Measurements from ENCODE around the gene FLCN. TPM values are rescaled to one million over a fixed set of nuclear protein-coding genes. Genes with fewer than 3 reads are reported as not detected.
"Not testable (repeated sequence)": the region's sequence is repeated elsewhere in the genome, so short reads cannot be mapped to it uniquely, and the experiment has no call there.

FLCN gene, protein sequence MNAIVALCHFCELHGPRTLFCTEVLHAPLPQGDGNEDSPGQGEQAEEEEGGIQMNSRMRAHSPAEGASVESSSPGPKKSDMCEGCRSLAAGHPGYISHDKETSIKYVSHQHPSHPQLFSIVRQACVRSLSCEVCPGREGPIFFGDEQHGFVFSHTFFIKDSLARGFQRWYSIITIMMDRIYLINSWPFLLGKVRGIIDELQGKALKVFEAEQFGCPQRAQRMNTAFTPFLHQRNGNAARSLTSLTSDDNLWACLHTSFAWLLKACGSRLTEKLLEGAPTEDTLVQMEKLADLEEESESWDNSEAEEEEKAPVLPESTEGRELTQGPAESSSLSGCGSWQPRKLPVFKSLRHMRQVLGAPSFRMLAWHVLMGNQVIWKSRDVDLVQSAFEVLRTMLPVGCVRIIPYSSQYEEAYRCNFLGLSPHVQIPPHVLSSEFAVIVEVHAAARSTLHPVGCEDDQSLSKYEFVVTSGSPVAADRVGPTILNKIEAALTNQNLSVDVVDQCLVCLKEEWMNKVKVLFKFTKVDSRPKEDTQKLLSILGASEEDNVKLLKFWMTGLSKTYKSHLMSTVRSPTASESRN
- total RNA-seq, result 10 to 100 TPM; 21.3 to 22.7 TPM

- Mint-ChIP-seq H3K9me3 (no peaks in the 10 kb centered on the region), H3K27ac (peak within 1 kb of the TSS; percentile 97), H3K4me3 (peak within 1 kb of the TSS; percentile 95), H3K4me1 (peaks cover 36% of the 10 kb centered on the region), H3K27me3 (no peaks in the 10 kb centered on the region), H3K36me3 (no peaks in the 10 kb centered on the region)
- peak; percentile 85 for DNase-seq
Measured at GRCh38 chr17:17237026-17237799, at the start of gene FLCN. TSS of gene FLCN (minus strand) at chr17:17237168. CDS start at chr17:17228137, 9,031 bp downstream.

- Mint-ChIP-seq H3K27ac (no peak overlapping the region), H3K4me3 (no peak overlapping the region), H3K36me3 (no peaks in the 10 kb centered on the region), H3K4me1 (peaks cover 11% of the 10 kb centered on the region), H3K9me3 (no peaks in the 10 kb centered on the region), H3K27me3 (no peaks in the 10 kb centered on the region)
- no peak for DNase-seq
Measured at GRCh38 chr17:17285951-17286350, 49.0 kb upstream of the FLCN start.

GRCh38 chr17:17280613-17281549 lies 43.9 kb upstream of the FLCN start, which contains the start of gene COPS3:
TSS of gene COPS3 (minus strand) at chr17:17281246. CDS start at chr17:17281186, 60 bp downstream.
- DNase-seq, result peak; percentile 98
- peak within 1 kb of the TSS; percentile 91 for H3K4me3 Mint-ChIP-seq
- H3K36me3 Mint-ChIP-seq, result peaks cover 18% of the 10 kb centered on the region
- H3K9me3 Mint-ChIP-seq, result no peaks in the 10 kb centered on the region
- H3K27ac Mint-ChIP-seq, result peak within 1 kb of the TSS; percentile 79
- peaks cover 41% of the 10 kb centered on the region for H3K4me1 Mint-ChIP-seq
- no peaks in the 10 kb centered on the region for H3K27me3 Mint-ChIP-seq

- Mint-ChIP-seq H3K4me1 (peaks cover 41% of the 10 kb centered on the region), H3K27me3 (no peaks in the 10 kb centered on the region), H3K36me3 (peaks cover 21% of the 10 kb centered on the region), H3K9me3 (no peaks in the 10 kb centered on the region), H3K27ac (peak overlapping the region; percentile 79), H3K4me3 (peak overlapping the region; percentile 91)
- DNase-seq, result no peak
Measured at GRCh38 chr17:17279316-17279715, 42.3 kb upstream of the FLCN start.

DNA sequence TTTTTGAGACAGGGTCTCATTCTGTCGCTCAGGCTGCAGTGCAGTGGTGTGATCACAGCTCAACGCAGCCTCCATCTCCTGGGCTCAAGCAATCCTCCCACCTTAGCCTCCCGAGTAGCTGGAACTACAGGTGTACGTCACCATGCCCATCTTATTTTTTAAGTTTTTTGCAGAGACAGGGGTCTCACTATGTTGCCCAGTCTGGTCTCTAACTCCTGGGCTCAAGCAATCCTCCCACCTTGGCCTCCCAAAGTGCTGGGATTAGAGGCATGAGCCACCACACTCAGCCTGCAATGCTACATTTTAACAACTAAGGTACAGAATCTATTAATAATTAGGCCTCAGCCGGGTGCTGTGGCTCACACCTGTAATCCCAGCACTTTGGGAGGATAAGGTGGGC lies 40.5 kb upstream of the FLCN start:
- not testable (repeated sequence) for H3K27ac Mint-ChIP-seq, H3K27me3 Mint-ChIP-seq, H3K4me3 Mint-ChIP-seq, DNase-seq, H3K9me3 Mint-ChIP-seq
- H3K4me1 Mint-ChIP-seq, result peaks cover 41% of the 10 kb centered on the region
- peaks cover 24% of the 10 kb centered on the region for H3K36me3 Mint-ChIP-seq

GRCh38 chr17:17275971-17276370 lies 39.0 kb upstream of the FLCN start:
- DNase-seq, result no peak
- Mint-ChIP-seq H3K27me3 (no peaks in the 10 kb centered on the region), H3K9me3 (no peaks in the 10 kb centered on the region), H3K4me1 (peaks cover 31% of the 10 kb centered on the region), H3K4me3 (no peak overlapping the region), H3K36me3 (peaks cover 24% of the 10 kb centered on the region), H3K27ac (no peak overlapping the region)

GRCh38 chr17:17269926-17270773 lies 33.2 kb upstream of the FLCN start:
- peaks cover 18% of the 10 kb centered on the region for H3K36me3 Mint-ChIP-seq
- no peaks in the 10 kb centered on the region for H3K27me3 Mint-ChIP-seq
- peak; percentile 20 for DNase-seq
- no peak overlapping the region for H3K27ac Mint-ChIP-seq
- no peaks in the 10 kb centered on the region for H3K9me3 Mint-ChIP-seq
- H3K4me1 Mint-ChIP-seq, result no peaks in the 10 kb centered on the region
- H3K4me3 Mint-ChIP-seq, result no peak overlapping the region

DNA sequence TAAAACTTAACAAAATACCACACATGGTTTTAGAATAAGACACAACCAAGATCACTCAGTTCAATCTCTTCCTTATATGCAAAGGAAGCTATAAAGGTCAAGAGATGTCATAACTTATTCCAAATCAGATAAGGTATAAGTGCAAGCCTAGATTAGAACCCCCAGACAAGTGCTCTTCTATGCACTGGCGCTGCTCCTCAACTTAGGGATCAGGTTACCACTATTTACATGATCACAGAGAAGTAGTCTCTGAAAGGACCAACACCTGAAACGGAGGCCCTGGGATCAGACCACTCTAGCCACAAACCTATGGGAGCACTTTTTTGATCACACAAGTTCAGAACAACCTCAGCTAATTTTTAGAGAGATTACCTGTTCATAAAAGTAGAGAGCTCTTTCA lies 27.5 kb upstream of the FLCN start:
- DNase-seq, result no peak
- H3K27ac Mint-ChIP-seq, result no peak overlapping the region
- no peak overlapping the region for H3K4me3 Mint-ChIP-seq
- H3K4me1 Mint-ChIP-seq, result no peaks in the 10 kb centered on the region
- peaks cover 22% of the 10 kb centered on the region for H3K36me3 Mint-ChIP-seq
- H3K9me3 Mint-ChIP-seq, result no peaks in the 10 kb centered on the region
- H3K27me3 Mint-ChIP-seq, result no peaks in the 10 kb centered on the region

DNA sequence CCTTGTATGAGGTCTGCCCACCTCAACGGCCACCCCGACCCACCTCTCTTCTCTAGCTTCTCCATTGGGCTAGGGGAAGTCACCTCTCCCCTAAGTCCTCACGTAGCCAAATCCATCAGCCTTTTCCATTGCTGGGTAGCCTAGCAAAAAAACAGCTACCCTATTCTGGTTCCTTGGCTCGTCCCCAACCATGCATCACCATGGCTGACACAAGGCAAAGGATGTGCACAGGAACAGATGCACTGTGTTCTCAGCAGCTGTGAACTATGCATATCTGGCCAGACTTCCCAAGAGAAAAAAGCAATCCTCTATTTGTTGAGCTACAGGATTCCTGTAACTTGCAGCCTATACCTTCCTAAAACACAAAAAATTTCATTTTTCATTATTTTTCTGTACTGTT lies 22.0 kb upstream of the FLCN start:
- H3K27ac Mint-ChIP-seq, result no peak overlapping the region
- DNase-seq, result no peak
- no peaks in the 10 kb centered on the region for H3K9me3 Mint-ChIP-seq
- H3K36me3 Mint-ChIP-seq, result peaks cover 36% of the 10 kb centered on the region
- no peak overlapping the region for H3K4me3 Mint-ChIP-seq
- no peaks in the 10 kb centered on the region for H3K27me3 Mint-ChIP-seq
- no peaks in the 10 kb centered on the region for H3K4me1 Mint-ChIP-seq

DNA sequence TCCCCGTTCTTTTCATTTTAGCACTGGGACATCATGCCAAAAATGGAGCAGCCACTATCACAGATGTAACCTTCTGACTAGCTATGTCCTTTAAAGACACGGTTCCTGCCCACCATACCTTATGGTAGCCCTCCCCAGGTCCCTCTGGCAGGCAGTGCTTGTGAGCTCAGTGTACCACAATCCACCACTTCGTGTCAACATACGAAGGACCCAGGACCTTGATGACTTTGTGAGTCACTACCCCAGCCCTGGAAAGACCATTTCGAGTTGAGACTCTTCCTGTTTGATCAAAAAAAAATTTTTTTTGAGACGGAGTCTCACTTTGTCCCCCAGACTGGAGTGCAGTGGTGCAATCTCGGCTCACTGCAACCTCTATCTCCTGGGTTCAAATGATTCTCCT lies 21.0 kb upstream of the FLCN start:
- no peaks in the 10 kb centered on the region for H3K9me3 Mint-ChIP-seq
- no peak overlapping the region for H3K4me3 Mint-ChIP-seq
- DNase-seq, result no peak
- H3K36me3 Mint-ChIP-seq, result peaks cover 36% of the 10 kb centered on the region
- no peak overlapping the region for H3K27ac Mint-ChIP-seq
- no peaks in the 10 kb centered on the region for H3K4me1 Mint-ChIP-seq
- no peaks in the 10 kb centered on the region for H3K27me3 Mint-ChIP-seq

- Mint-ChIP-seq H3K4me1 (no peaks in the 10 kb centered on the region), H3K36me3 (peaks cover 36% of the 10 kb centered on the region), H3K4me3 (no peak overlapping the region), H3K9me3 (no peaks in the 10 kb centered on the region), H3K27me3 (no peaks in the 10 kb centered on the region), H3K27ac (no peak overlapping the region)
- DNase-seq, result no peak
Measured at GRCh38 chr17:17256316-17256715, 19.3 kb upstream of the FLCN start.

GRCh38 chr17:17255689-17256088 lies 18.7 kb upstream of the FLCN start:
- not testable (repeated sequence) for H3K27ac Mint-ChIP-seq, H3K27me3 Mint-ChIP-seq, DNase-seq, H3K4me3 Mint-ChIP-seq, H3K4me1 Mint-ChIP-seq, H3K9me3 Mint-ChIP-seq
- H3K36me3 Mint-ChIP-seq, result peaks cover 36% of the 10 kb centered on the region

DNA sequence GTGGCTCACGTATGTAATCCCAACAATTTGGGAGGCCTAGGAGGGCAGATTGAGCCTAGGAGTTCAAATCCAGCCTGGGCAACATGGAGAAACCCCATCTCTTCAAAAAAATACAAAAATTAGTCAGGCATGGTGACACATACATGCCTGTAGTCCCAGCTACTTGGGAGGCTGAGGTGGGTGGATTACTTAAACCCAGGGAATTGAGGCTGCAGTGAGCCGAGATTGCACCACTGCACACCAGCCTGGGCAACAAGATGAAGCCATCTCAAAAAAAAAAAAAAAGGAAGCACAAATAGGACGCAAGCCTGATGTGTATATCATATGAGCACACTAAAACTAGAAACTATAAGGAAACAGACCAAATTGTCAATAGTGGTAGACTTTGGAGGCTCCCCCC lies 17.1 kb upstream of the FLCN start:
- Mint-ChIP-seq H3K4me3 (no peak overlapping the region), H3K9me3 (no peaks in the 10 kb centered on the region), H3K27ac (no peak overlapping the region), H3K4me1 (no peaks in the 10 kb centered on the region), H3K36me3 (peaks cover 30% of the 10 kb centered on the region), H3K27me3 (no peaks in the 10 kb centered on the region)
- no peak for DNase-seq

- H3K9me3 Mint-ChIP-seq, result no peaks in the 10 kb centered on the region
- peak overlapping the region; percentile 11 for H3K27ac Mint-ChIP-seq
- no peak overlapping the region for H3K4me3 Mint-ChIP-seq
- peaks cover 28% of the 10 kb centered on the region for H3K36me3 Mint-ChIP-seq
- no peaks in the 10 kb centered on the region for H3K4me1 Mint-ChIP-seq
- H3K27me3 Mint-ChIP-seq, result no peaks in the 10 kb centered on the region
- no peak for DNase-seq
Measured at GRCh38 chr17:17253406-17253805, 16.4 kb upstream of the FLCN start.
